ENCODE measurements around the gene UBE2H. TPM values are rescaled to one million over a fixed set of nuclear protein-coding genes. Genes with fewer than 3 reads are reported as not detected.
A peak's percentile ranks its signal among the peaks of the same experiment; 100 is the strongest.
"Not testable (repeated sequence)": the region's sequence is repeated elsewhere in the genome, so short reads cannot be mapped to it uniquely, and the experiment has no call there.

Gene UBE2H
- total RNA-seq, 1 experiment from 2014 or later = 58.0 TPM

DNA sequence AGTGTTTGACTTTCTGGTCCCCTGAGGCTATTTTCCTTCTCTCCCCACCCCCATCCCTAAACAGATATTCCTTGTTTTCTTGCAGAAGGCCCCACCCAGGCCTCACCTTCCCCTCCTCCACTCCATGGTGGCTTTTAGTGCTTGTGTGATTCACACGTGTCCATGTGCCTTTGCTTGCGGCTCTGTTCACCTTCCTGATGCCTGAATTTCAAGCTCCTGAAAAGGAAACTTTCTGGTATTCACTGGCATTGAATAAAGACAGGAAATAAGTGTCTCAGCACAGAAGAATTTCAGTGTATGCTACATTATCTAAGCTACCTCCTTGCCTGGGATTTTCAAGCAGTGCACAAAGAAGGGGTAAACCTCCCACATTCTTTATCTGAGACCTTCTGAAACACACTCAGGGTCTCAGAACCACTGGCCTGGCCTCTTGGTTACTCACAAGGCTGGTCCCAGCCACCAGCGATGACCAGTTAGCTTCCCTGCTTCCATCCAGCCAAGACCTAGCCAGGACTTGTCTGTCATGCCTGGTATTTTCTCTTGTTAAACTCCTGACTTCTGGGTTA lies 17.2 kb upstream of the UBE2H start:
- intact Hi-C loops (cut with micrococcal nuclease; ENCODE audit: unreplicated experiment) = no loop called here
- TF ChIP-seq TCF7L2 (IDR thresholded peaks at IDR 0.05; ENCODE audit: low read depth, low read length) (no peak), REST (IDR thresholded peaks at IDR 0.05; ENCODE audit: insufficient read depth in 1 of 2, low read depth in 2 of 2, low read length in 1 of 2) (no peak), SIN3A (IDR thresholded peaks at IDR 0.05; ENCODE audit: borderline replicate concordance, insufficient read depth, low read depth, low read length) (no peak), POLR2AphosphoS5 (IDR thresholded peaks at IDR 0.05; ENCODE audit: low read depth, low read length) (no peak)
- TF ChIP-seq, protein P1, sequence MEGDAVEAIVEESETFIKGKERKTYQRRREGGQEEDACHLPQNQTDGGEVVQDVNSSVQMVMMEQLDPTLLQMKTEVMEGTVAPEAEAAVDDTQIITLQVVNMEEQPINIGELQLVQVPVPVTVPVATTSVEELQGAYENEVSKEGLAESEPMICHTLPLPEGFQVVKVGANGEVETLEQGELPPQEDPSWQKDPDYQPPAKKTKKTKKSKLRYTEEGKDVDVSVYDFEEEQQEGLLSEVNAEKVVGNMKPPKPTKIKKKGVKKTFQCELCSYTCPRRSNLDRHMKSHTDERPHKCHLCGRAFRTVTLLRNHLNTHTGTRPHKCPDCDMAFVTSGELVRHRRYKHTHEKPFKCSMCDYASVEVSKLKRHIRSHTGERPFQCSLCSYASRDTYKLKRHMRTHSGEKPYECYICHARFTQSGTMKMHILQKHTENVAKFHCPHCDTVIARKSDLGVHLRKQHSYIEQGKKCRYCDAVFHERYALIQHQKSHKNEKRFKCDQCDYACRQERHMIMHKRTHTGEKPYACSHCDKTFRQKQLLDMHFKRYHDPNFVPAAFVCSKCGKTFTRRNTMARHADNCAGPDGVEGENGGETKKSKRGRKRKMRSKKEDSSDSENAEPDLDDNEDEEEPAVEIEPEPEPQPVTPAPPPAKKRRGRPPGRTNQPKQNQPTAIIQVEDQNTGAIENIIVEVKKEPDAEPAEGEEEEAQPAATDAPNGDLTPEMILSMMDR (IDR thresholded peaks at IDR 0.05) = no peak
- no TSS peak for BruUV-seq (replicated peaks)
- Histone ChIP-seq H3K27me3 (ENCODE audit: control insufficient read depth, insufficient read depth, low read length) (no peaks in the 10 kb centered on the region), H3K4me3 (ENCODE audit: low read depth in 2 of 2, low read length in 2 of 2) (no peak overlapping the region), H3K36me3 (ENCODE audit: control insufficient read depth, insufficient read depth, low read length) (no peaks in the 10 kb centered on the region), H3K9me3 (ENCODE audit: control insufficient read depth, insufficient read depth, low read depth, low read length) (no peaks in the 10 kb centered on the region), H3K27ac (ENCODE audit: low read length) (peak overlapping the region; percentile 64), H3K4me1 (ENCODE audit: control insufficient read depth, insufficient read depth, low read length) (peaks cover 8% of the 10 kb centered on the region)
- in situ Hi-C loops (cut with HindIII; ENCODE audit: low pct_unique_long_range_greater_than_20kb, low sequenced_read_pairs) = no loop called here
- peak; percentile 75 for ATAC-seq
- CTCF ChIA-PET = interaction anchor here (0.6 kb wide), 1 partner anchor 81 kb away, joined by 4 read pairs; no protein-coding TSS in a partner anchor
- POLR2A ChIA-PET = interaction anchor here (0.6 to 0.7 kb wide), 2 partner anchors 14 to 42 kb away, joined by 4 to 7 read pairs; no protein-coding TSS in a partner anchor
- DNase-seq (ENCODE audit: low read depth, low spot score) = peak; percentile 77

GRCh38 chr7:129968592-129969383 lies 16.0 kb upstream of the UBE2H start:
- CTCF ChIA-PET = no interaction called here
- H3K4me1 ChIP-seq (ENCODE audit: control insufficient read depth, insufficient read depth, low read length) = peaks cover 8% of the 10 kb centered on the region
- H3K4me3 ChIP-seq (ENCODE audit: low read depth in 2 of 2, low read length in 2 of 2) = no peak overlapping the region
- H3K36me3 ChIP-seq (ENCODE audit: control insufficient read depth, insufficient read depth, low read length) = no peaks in the 10 kb centered on the region
- no peak for TF ChIP-seq TCF7L2 (IDR thresholded peaks at IDR 0.05; ENCODE audit: low read depth, low read length)
- TF ChIP-seq SIN3A (IDR thresholded peaks at IDR 0.05; ENCODE audit: borderline replicate concordance, insufficient read depth, low read depth, low read length) = no peak
- TF ChIP-seq, protein P1 (IDR thresholded peaks at IDR 0.05) = no peak
- no peak for TF ChIP-seq POLR2AphosphoS5 (IDR thresholded peaks at IDR 0.05; ENCODE audit: low read depth, low read length)
- TF ChIP-seq REST (IDR thresholded peaks at IDR 0.05; ENCODE audit: insufficient read depth in 1 of 2, low read depth in 2 of 2, low read length in 1 of 2) = no peak
- peak overlapping the region; percentile 51 for H3K27ac ChIP-seq (ENCODE audit: low read length)
- no peaks in the 10 kb centered on the region for H3K27me3 ChIP-seq (ENCODE audit: control insufficient read depth, insufficient read depth, low read length)
- POLR2A ChIA-PET = no interaction called here
- ATAC-seq (no peak), DNase-seq (ENCODE audit: low read depth, low spot score) (no peak)
- no TSS peak for BruUV-seq (replicated peaks)
- in situ Hi-C loops (cut with HindIII; ENCODE audit: low pct_unique_long_range_greater_than_20kb, low sequenced_read_pairs) (no loop called here), intact Hi-C loops (cut with micrococcal nuclease; ENCODE audit: unreplicated experiment) (no loop called here)
- H3K9me3 ChIP-seq (ENCODE audit: control insufficient read depth, insufficient read depth, low read depth, low read length) = no peaks in the 10 kb centered on the region

GRCh38 chr7:129960204-129960475 lies 7.4 kb upstream of the UBE2H start:
- H3K4me1 ChIP-seq (ENCODE audit: control insufficient read depth, insufficient read depth, low read length); H3K27ac ChIP-seq (ENCODE audit: low read length); H3K27me3 ChIP-seq (ENCODE audit: control insufficient read depth, insufficient read depth, low read length); H3K9me3 ChIP-seq (ENCODE audit: control insufficient read depth, insufficient read depth, low read depth, low read length); DNase-seq (ENCODE audit: low read depth, low spot score); in situ Hi-C loops (cut with HindIII; ENCODE audit: low pct_unique_long_range_greater_than_20kb, low sequenced_read_pairs); ATAC-seq; intact Hi-C loops (cut with micrococcal nuclease; ENCODE audit: unreplicated experiment); BruUV-seq (replicated peaks); H3K36me3 ChIP-seq (ENCODE audit: control insufficient read depth, insufficient read depth, low read length); H3K4me3 ChIP-seq (ENCODE audit: low read depth in 2 of 2, low read length in 2 of 2); CTCF ChIA-PET: not testable (repeated sequence)
- POLR2A ChIA-PET = interaction anchor here (0.6 kb wide), 1 partner anchor 23 kb away, joined by 30 read pairs; no protein-coding TSS in a partner anchor

Measured in Panc1 (cell line).